Measurements from ENCODE around the gene MRPS31.

GRCh38 chr13:40792284-40793051, 21.5 kb upstream of the MRPS31 start:
- TF ChIP-seq POLR2AphosphoS5 (IDR thresholded peaks at IDR 0.05) (no peak), EP300 (IDR thresholded peaks at IDR 0.05) (no peak), CTCF (IDR thresholded peaks at IDR 0.05) (no peak), POLR2A (IDR thresholded peaks at IDR 0.05) (no peak)

All from gastroesophageal sphincter (tissue), 3 donors.